Measurements from ENCODE around the gene EPAS1.

- TF ChIP-seq CTCF (IDR thresholded peaks at IDR 0.05) (peak; percentile 81 to 88 (median 86)), POLR2A (IDR thresholded peaks at IDR 0.05) (no peak)
These were observed 67.7 kb downstream of the EPAS1 start for GRCh38 chr2:46364797-46365457.
